Omental fat pad (tissue), 4 donors: ENCODE data around the gene PAX2. TPM values are rescaled to one million over a fixed set of nuclear protein-coding genes. Genes with fewer than 3 reads are reported as not detected.
A peak's percentile ranks its signal among the peaks of the same experiment; 100 is the strongest.

Experiments used
- ATAC-seq: fragments of 150-250 bp; one replicate; pipeline ENCODE4 v1.9.1; 2016; ENCODE audit warnings: mild to moderate bottlenecking, moderate library complexity; ENCODE audit not compliant: low FRiP score
- DNase-seq: peaks from one replicate; pipeline ENCODE4 v3.0.0-alpha.2; 2019; ENCODE audit warnings: low spot score
- total RNA-seq, 4 donors: library from RNA; depleted of rRNA; stranded (reverse); fragments of >200 nt; gene quantifications; one replicate each; pipeline ENCODE4 v1.1.0, GENCODE V29; 2016
- TF ChIP-seq, protein P1 (sequence below), 3 donors: fragments of 450-650 bp; IDR thresholded peaks; one replicate each; pipeline ENCODE4 v1.5.1; 2016 to 2017; ENCODE audit warnings: antibody characterized with exemption in 3 of 3, mild to moderate bottlenecking in 3 of 3, moderate library complexity in 2 of 3

Gene PAX2
- total RNA-seq, 4 donors from 2014 or later, result not detected

DNA sequence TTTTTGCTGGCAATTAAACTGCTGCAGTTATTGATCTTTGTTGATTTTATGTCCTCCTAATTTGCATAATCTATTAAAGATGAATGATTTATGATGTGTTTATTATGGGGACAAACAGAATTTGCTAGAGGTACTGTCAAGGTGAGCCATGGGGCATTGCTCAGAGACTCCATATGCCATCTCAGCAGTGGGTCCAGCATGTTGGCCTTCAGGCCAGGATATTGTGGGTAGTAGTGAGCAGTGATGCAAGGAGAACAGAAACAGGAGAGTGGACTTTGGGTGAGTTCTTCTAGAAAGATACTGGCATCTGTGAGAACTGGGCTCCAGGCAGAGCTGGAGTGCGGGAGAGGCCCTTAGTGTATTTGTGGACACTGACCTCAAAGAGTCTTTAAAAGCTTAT lies 65.9 kb downstream of the PAX2 start:
- TF ChIP-seq, protein P1, sequence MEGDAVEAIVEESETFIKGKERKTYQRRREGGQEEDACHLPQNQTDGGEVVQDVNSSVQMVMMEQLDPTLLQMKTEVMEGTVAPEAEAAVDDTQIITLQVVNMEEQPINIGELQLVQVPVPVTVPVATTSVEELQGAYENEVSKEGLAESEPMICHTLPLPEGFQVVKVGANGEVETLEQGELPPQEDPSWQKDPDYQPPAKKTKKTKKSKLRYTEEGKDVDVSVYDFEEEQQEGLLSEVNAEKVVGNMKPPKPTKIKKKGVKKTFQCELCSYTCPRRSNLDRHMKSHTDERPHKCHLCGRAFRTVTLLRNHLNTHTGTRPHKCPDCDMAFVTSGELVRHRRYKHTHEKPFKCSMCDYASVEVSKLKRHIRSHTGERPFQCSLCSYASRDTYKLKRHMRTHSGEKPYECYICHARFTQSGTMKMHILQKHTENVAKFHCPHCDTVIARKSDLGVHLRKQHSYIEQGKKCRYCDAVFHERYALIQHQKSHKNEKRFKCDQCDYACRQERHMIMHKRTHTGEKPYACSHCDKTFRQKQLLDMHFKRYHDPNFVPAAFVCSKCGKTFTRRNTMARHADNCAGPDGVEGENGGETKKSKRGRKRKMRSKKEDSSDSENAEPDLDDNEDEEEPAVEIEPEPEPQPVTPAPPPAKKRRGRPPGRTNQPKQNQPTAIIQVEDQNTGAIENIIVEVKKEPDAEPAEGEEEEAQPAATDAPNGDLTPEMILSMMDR (IDR thresholded peaks at IDR 0.05), result no peak
- ATAC-seq, result no peak
- DNase-seq, result no peak

DNA sequence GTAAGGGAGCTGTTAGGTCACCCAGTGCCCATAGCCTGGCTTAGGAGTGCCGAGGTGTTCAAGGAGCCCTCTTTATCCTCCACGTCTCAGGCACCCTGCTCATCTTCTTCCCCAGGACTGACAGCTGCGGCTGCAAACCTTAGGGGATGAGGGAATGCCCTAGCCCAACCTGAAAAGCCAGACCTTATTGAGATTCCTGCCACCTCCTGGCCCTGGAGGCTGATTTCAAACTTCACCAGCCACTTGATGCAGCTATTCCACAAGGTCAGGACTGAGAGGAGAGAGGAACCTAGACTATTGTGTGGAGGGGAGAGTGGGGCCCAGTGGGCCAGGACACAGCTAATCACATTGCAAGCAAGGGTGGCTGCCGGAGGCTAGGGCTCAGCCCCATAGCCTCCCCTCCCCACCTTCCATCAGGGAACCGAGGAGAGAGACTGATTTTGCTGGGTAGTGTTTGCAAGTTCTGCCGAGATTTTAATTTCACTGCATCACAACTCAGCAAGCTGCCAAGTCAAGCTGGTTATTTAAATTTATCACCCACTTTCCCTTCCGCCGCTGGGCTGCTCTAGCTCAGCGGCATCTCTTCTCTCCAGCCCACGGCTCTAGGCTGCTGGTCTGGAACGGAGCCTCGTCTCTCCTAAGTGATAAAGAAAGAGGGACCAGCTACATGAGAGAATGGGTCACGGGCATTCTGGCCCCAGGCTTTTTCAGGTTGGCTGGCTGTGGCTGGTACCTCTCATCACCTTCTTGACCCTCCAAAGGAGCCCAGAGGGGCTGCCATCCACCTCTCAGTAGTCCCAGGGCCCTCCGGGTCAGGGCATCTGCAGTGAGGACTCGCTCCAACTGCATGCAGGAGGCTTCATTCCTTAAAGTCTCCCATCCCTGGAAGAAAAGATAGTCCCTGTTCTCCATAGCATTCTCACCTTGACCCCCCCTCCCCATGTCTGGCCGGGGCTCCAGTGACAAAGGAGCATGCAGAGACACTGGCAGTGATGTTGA lies 66.7 kb downstream of the PAX2 start:
- peak; percentile 6 for DNase-seq
- TF ChIP-seq, protein P1 (IDR thresholded peaks at IDR 0.05), result no peak
- ATAC-seq, result no peak

DNA sequence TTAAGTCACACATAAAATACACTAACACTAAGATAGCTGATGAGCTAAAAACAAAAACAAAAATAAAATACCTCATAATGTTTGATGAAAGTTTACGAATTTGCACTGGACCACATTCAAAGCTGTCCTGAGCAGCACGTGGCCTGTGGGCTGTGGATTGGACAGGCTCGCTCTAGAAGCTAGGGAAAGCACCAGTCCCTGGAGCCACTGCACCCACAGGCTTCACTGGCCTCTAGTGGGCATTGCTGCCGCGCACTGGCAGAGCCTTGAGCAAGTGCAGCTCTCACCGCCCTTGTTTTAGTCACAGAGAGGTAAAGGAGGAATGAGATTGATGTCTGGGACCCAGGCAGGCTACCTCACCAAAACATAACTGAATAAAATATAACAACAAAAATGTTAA lies 67.6 kb downstream of the PAX2 start:
- TF ChIP-seq, protein P1 (IDR thresholded peaks at IDR 0.05), result no peak
- no peak for DNase-seq
- ATAC-seq, result no peak

DNA sequence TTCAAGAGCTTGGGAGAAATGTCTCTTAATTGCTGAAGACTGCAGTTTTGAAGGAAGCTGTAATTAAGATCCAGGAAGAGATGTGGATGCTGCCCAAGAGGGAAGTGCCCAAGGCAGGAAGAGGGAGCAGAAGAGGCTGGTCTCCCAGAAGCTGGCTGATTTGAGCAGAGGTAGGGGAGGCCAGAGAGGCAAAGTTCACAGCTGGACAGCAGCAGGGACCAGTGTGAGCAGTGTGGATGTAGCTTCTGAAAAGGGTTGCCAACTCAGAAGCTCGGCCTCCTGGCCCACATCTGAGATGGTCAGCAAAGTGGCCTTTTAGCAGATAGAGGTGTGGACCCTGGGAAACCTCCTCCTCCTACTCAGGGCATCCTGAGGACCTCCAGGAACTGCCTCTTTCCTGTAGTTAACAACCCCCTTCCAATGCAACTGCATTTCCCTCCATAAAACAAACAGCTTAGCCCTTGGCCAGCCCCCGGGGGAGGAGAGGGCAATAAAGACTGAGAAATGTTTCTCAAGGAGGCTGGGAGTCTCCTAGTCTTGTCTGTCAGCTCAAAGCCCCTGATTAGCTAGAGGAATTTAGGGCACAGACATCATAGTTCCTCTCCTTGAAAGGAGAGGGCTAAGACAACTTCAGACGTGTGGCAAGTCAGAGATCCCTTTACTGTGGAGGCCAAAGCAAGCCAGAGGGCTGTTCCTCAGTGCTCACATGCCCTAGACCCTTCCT lies 69.5 kb downstream of the PAX2 start:
- DNase-seq (no peak), ATAC-seq (no peak)
- TF ChIP-seq, protein P1 (IDR thresholded peaks at IDR 0.05), result no peak

DNA sequence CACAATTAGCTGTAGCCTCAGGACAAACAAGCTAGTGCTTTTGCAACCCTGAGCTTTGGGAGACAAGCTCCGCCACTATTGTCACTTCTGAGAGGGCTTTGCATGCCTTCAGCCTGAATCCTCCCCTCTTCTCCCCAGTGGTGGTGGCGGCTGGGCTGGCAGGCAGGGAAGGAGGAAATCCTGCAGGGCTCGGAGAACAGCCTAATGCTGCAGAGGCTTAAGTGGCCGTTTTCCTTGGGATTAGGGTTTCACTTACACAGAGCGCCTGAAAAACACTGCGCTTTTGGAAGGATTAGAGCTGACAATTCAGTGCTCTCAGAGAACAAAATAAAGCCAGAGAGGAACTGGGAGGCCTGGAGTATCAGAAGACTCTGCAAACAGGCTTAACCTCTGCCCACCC lies 71.3 kb downstream of the PAX2 start:
- DNase-seq, result no peak
- TF ChIP-seq, protein P1 (IDR thresholded peaks at IDR 0.05), result no peak
- ATAC-seq, result no peak

DNA sequence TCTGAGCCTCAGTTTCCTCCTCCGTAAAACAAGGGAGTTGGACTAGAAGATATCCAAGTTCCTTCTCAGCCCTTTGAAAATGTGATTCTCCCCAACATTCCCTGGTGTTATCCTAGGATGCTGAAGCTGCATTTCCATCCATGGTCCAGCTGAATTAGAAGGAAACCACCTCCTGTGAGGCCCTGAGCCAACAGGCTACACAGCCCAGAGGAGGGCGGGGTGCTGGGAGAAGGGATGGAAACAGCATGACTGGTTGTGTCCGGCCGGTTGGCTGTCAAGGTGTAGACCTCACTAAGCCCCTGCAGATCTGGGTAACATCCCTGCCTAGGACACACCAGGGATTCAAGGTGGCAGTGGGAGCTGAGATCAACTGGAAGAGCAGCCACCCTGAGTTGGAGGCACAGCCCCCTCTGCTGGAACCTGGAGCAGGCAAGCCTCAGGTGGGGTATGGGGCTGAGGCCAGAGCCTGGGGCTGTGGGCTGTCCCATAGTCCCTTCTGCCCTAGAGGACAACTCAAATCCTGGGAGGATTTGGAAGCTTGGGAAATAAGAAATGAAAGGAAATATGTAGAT lies 72.0 kb downstream of the PAX2 start:
- no peak for ATAC-seq
- DNase-seq, result no peak
- TF ChIP-seq, protein P1 (IDR thresholded peaks at IDR 0.05), result no peak
